SKM-1 (cell line): ENCODE results near the gene ZNF24.

Experiments
- DNase-seq: peaks from one replicate; lab custom pipeline; 2025; ENCODE audit not compliant: unreplicated experiment; lab: John Stamatoyannopoulos, UW

Gene ZNF24

GRCh38 chr18:35355140-35355618, 11.0 kb upstream of the ZNF24 start:
- DNase-seq, result peak; percentile 73

- DNase-seq, result no peak
Measured at GRCh38 chr18:35352778-35353177, 8.6 kb upstream of the ZNF24 start.

- no peak for DNase-seq
Measured at GRCh38 chr18:35352283-35352682, 8.1 kb upstream of the ZNF24 start.

GRCh38 chr18:35348001-35348400, 3.8 kb upstream of the ZNF24 start:
- DNase-seq, result no peak

GRCh38 chr18:35345950-35346349, 1.7 kb upstream of the ZNF24 start:
- no peak for DNase-seq

GRCh38 chr18:35345460-35345921, 1.3 kb upstream of the ZNF24 start:
- no peak for DNase-seq

- DNase-seq, result no peak
Measured at GRCh38 chr18:35344736-35345459, 678 bp upstream of the ZNF24 start.

GRCh38 chr18:35343488-35343935, 708 bp downstream of the ZNF24 start:
- DNase-seq, result no peak

GRCh38 chr18:35337286-35337685, 6.9 kb downstream of the ZNF24 start:
- DNase-seq, result no peak

GRCh38 chr18:35335866-35336265, 8.4 kb downstream of the ZNF24 start:
- no peak for DNase-seq

- no peak for DNase-seq
Measured at GRCh38 chr18:35334821-35335220, 9.4 kb downstream of the ZNF24 start.

GRCh38 chr18:35334212-35334611, 10.0 kb downstream of the ZNF24 start:
- DNase-seq, result no peak

- no peak for DNase-seq
Measured at GRCh38 chr18:35331367-35332087, 12.7 kb downstream of the ZNF24 start.

- DNase-seq, result no peak
Measured at GRCh38 chr18:35328868-35329267, 15.4 kb downstream of the ZNF24 start.

GRCh38 chr18:35326695-35327387, 17.4 kb downstream of the ZNF24 start:
- DNase-seq, result no peak

GRCh38 chr18:35324926-35325655, 19.1 kb downstream of the ZNF24 start:
- no peak for DNase-seq

- no peak for DNase-seq
Measured at GRCh38 chr18:35322486-35323458, 21.4 kb downstream of the ZNF24 start.

GRCh38 chr18:35311496-35311895, 32.7 kb downstream of the ZNF24 start:
- no peak for DNase-seq

- DNase-seq, result no peak
Measured at GRCh38 chr18:35306588-35307250, 37.5 kb downstream of the ZNF24 start.
